Esophagus squamous epithelium (tissue), 5 donors: ENCODE measurements around the gene TMEM240. TPM values are rescaled to one million over a fixed set of nuclear protein-coding genes. Genes with fewer than 3 reads are reported as not detected.
A peak's percentile ranks its signal among the peaks of the same experiment; 100 is the strongest.
"Not testable (repeated sequence)": the region's sequence is repeated elsewhere in the genome, so short reads cannot be mapped to it uniquely, and the experiment has no call there.

ENCODE experiments used
- DNase-seq: peaks from one replicate; lab custom pipeline; 2025; lab: John Stamatoyannopoulos, UW
- H3K27ac ChIP-seq, 4 donors: fragments of 200-600 bp; sonication (generic); one replicate each; pipeline ENCODE4 v1.5.1; 2016 to 2019; ENCODE audit warnings: mild to moderate bottlenecking in 1 of 4
- H3K27me3 ChIP-seq, 4 donors: fragments of 200-600 bp; sonication (generic); 1 replicate in 3 of 4; 2 replicates in 1 of 4; pipeline versions ENCODE4 v1.5.1 to v1.6.0; 2017 to 2021; ENCODE audit warnings: antibody characterized with exemption in 1 of 4
- H3K36me3 ChIP-seq, 3 donors: fragments of 200-600 bp; sonication (generic); one replicate each; pipeline ENCODE4 v1.5.1; 2016 to 2019
- H3K4me1 ChIP-seq, 3 donors: fragments of 200-600 bp; sonication (generic); one replicate each; pipeline ENCODE4 v1.5.1; 2017 to 2019
- H3K4me3 ChIP-seq, 4 donors: fragments of 200-600 bp; sonication (generic); 1 replicate in 3 of 4; 2 replicates in 1 of 4; pipeline ENCODE4 v1.5.1; 2016 to 2019; ENCODE audit warnings: mild to moderate bottlenecking in 2 of 4, moderate library complexity in 1 of 4
- H3K9me3 ChIP-seq, 3 donors: fragments of 200-600 bp; sonication (generic); one replicate each; pipeline ENCODE4 v1.5.1; 2016 to 2019
- CTCF ChIP-seq, 6 experiments: fragments of 450-650 bp in 4 of 6; fragments of 200-600 bp in 2 of 6; sonication (generic) in 2 of 6; IDR thresholded peaks; one replicate each; pipeline ENCODE4 v1.5.1; 2016 to 2019; ENCODE audit warnings: antibody characterized with exemption in 6 of 6, mild to moderate bottlenecking in 4 of 6, moderate library complexity in 4 of 6
- POLR2A ChIP-seq, 4 donors: fragments of 450-650 bp; IDR thresholded peaks; one replicate each; pipeline ENCODE4 v1.6.1; 2017; ENCODE audit warnings: antibody characterized with exemption in 4 of 4, mild to moderate bottlenecking in 4 of 4, moderate library complexity in 3 of 4
- WGBS, 2 donors: methylation state at CpG; one replicate each; pipeline ENCODE4 v1.1.5; 2018; 5-methylcytosine and 5-hydroxymethylcytosine counted together
- intact Hi-C: fragments of 100-400 bp; cut with DNase I; formaldehyde crosslinking; loops from one replicate; pipeline ENCODE4 v1.15.0; 2022
- total RNA-seq, 4 donors: library from RNA; depleted of rRNA; stranded (reverse); fragments of >200 nt; gene quantifications; one replicate each; pipeline ENCODE4 v1.1.0, GENCODE V29; 2016
- donor health status: DM: yes; HTN: yes; CAD: no.

Gene TMEM240
- total RNA-seq, 4 donors from 2014 or later, result 2.7 TPM; not detected in 3

- H3K27ac ChIP-seq, result peak overlapping the region in 3 of 4 donors; percentile 28 to 66 (median 52)
- no peak for DNase-seq
- peaks cover 5 to 49% (median 9%) of the 10 kb centered on the region in 3 donors for H3K4me1 ChIP-seq
- intact Hi-C loops, result no loop called here
- 75 to 90% methylated on average over 3 to 4 of the region's 4 CpGs for WGBS, 2 donors
- H3K9me3 ChIP-seq, result no peaks in the 10 kb centered on the region
- H3K4me3 ChIP-seq, result no peak overlapping the region
- no peaks in the 10 kb centered on the region for H3K27me3 ChIP-seq
- peaks cover 10 to 43% (median 24%) of the 10 kb centered on the region in 3 donors for H3K36me3 ChIP-seq
- TF ChIP-seq CTCF (IDR thresholded peaks at IDR 0.05) (no peak), POLR2A (IDR thresholded peaks at IDR 0.05) (no peak)
Measured at GRCh38 chr1:1558591-1558990, 18.2 kb upstream of the TMEM240 start.

GRCh38 chr1:1557688-1558087 is 17.3 kb upstream of the TMEM240 start:
- intact Hi-C loops, H3K4me3 ChIP-seq, H3K27me3 ChIP-seq, DNase-seq, H3K9me3 ChIP-seq: not testable (repeated sequence)
- H3K4me1 ChIP-seq, result peaks cover 5 to 47% (median 7%) of the 10 kb centered on the region in 3 donors
- peak overlapping the region in 1 of 4 donors; percentile 52 for H3K27ac ChIP-seq
- WGBS, 2 donors, result 74 to 91% methylated on average over 4 to 6 of the region's 7 CpGs
- peaks cover 10 to 34% (median 15%) of the 10 kb centered on the region in 3 donors for H3K36me3 ChIP-seq

- intact Hi-C loops, H3K9me3 ChIP-seq, H3K4me3 ChIP-seq, DNase-seq, H3K27me3 ChIP-seq: not testable (repeated sequence)
- WGBS, 2 donors, result 62 to 75% methylated on average over 11 of the region's 11 CpGs
- H3K4me1 ChIP-seq, result peaks cover 5 to 47% (median 7%) of the 10 kb centered on the region in 3 donors
- peak overlapping the region; percentile 6 to 57 (median 40) for H3K27ac ChIP-seq
- H3K36me3 ChIP-seq, result peaks cover 8 to 27% (median 10%) of the 10 kb centered on the region in 3 donors
Measured at GRCh38 chr1:1556961-1557360, 16.5 kb upstream of the TMEM240 start.

GRCh38 chr1:1556505-1556904 is 16.1 kb upstream of the TMEM240 start:
- Histone ChIP-seq H3K36me3 (peaks cover 4 to 23% (median 7%) of the 10 kb centered on the region in 3 donors), H3K4me1 (peaks cover 5 to 47% (median 7%) of the 10 kb centered on the region in 3 donors), H3K9me3 (no peaks in the 10 kb centered on the region), H3K4me3 (no peak overlapping the region), H3K27me3 (no peaks in the 10 kb centered on the region), H3K27ac (peak overlapping the region; percentile 6 to 57 (median 40))
- intact Hi-C loops, result no loop called here
- 88 to 90% methylated on average over 2 to 3 of the region's 6 CpGs for WGBS, 2 donors
- DNase-seq, result no peak
- no peak for TF ChIP-seq CTCF (IDR thresholded peaks at IDR 0.05)
- no peak for TF ChIP-seq POLR2A (IDR thresholded peaks at IDR 0.05)

- Histone ChIP-seq H3K27ac (peak overlapping the region in 3 of 4 donors; percentile 18 to 54 (median 34)), H3K36me3 (peaks cover 0 to 10% (median 0%) of the 10 kb centered on the region in 3 donors), H3K4me1 (peaks cover 5 to 49% (median 7%) of the 10 kb centered on the region in 3 donors), H3K9me3 (no peaks in the 10 kb centered on the region), H3K27me3 (no peaks in the 10 kb centered on the region), H3K4me3 (no peak overlapping the region)
- intact Hi-C loops, result no loop called here
- no peak for DNase-seq
- TF ChIP-seq CTCF (IDR thresholded peaks at IDR 0.05) (no peak), POLR2A (IDR thresholded peaks at IDR 0.05) (no peak)
- WGBS, 2 donors, result 51 to 94% methylated on average over 3 to 5 of the region's 31 CpGs
Measured at GRCh38 chr1:1554926-1555915, 14.8 kb upstream of the TMEM240 start.

GRCh38 chr1:1554550-1554925 is 14.1 kb upstream of the TMEM240 start:
- Histone ChIP-seq H3K27me3 (no peaks in the 10 kb centered on the region), H3K9me3 (no peaks in the 10 kb centered on the region), H3K4me1 (peaks cover 5 to 43% (median 7%) of the 10 kb centered on the region in 3 donors), H3K27ac (peak overlapping the region in 3 of 4 donors; percentile 18 to 54 (median 34)), H3K36me3 (peaks cover 0 to 5% (median 0%) of the 10 kb centered on the region in 3 donors), H3K4me3 (no peak overlapping the region)
- TF ChIP-seq CTCF (IDR thresholded peaks at IDR 0.05) (no peak), POLR2A (IDR thresholded peaks at IDR 0.05) (no peak)
- 60 to 71% methylated on average over 4 to 5 of the region's 13 CpGs for WGBS, 2 donors
- intact Hi-C loops, result no loop called here
- DNase-seq, result no peak
